Measurements from ENCODE around the gene JARID2.

Gene JARID2

GRCh38 chr6:15264412-15264811 lies 18.5 kb downstream of the JARID2 start:
- DNase-seq (ENCODE audit: low read depth in 2 of 3, low spot score in 2 of 3): no peak

GRCh38 chr6:15264902-15265761 lies 19.3 kb downstream of the JARID2 start:
- DNase-seq (ENCODE audit: low read depth in 2 of 3, low spot score in 2 of 3): no peak

DNA sequence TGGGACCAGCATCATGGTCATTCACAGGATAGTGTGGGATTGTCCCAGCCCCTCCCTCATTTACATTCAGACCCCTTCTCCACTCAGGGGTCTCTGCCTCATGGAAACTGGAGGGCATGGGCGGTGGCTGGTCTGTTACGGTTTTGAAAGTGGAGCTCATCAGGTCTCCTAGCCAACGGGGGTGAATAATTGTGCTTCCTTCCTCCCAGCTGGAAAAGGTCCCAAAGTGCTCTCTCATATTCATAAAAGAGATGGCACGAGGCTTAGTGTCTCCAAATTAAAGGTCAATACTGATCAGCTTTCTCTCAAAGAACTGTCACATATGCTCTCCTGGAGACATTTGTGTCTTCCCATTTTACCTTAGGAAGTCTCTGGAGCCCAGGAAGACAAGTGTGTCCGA lies 19.9 kb downstream of the JARID2 start:
- no peak for DNase-seq (ENCODE audit: low read depth in 2 of 3, low spot score in 2 of 3)

- no peak for DNase-seq (ENCODE audit: low read depth in 2 of 3, low spot score in 2 of 3)
Measured at GRCh38 chr6:15266423-15266996, 20.6 kb downstream of the JARID2 start.

- DNase-seq (ENCODE audit: low read depth in 2 of 3, low spot score in 2 of 3): no peak
Measured at GRCh38 chr6:15267221-15267620, 21.4 kb downstream of the JARID2 start.

DNA sequence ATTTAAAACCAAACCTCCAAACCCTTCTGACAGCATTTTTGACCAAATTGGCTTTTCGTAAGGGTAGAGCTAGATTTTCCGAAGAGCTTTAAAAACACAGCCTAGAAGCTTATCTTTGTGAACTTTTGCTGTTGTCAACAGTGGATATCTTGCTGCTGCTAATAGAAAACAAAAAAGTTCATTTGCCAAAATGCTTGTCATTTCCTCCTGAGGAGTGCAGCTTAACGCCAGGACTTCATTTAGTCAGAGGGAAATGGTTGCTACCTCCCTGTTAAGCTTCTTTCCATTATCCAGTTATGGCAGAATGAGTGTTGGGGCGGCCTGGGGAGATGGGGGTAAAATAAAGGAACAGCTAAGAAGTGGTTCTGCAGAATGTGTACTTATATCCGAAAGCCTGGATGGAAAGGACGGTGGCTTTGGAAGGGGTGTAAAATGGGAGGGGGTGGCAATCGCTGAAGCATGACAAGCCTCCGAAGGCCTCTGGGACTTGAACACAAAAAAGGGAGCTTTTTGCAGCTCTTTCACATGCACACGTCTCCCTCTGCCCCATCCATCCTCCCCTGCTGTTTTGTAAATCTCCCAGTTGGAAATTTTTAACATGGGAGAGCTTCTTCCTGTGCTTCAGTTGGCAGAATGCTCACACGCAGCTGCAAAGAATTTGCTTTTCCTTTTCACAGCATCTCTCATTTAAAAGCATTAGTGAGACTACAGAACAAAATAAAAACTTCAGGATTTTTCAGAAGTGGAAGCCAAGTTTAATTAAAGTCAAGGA lies 22.5 kb downstream of the JARID2 start:
- no peak for DNase-seq (ENCODE audit: low read depth in 2 of 3, low spot score in 2 of 3)

DNA sequence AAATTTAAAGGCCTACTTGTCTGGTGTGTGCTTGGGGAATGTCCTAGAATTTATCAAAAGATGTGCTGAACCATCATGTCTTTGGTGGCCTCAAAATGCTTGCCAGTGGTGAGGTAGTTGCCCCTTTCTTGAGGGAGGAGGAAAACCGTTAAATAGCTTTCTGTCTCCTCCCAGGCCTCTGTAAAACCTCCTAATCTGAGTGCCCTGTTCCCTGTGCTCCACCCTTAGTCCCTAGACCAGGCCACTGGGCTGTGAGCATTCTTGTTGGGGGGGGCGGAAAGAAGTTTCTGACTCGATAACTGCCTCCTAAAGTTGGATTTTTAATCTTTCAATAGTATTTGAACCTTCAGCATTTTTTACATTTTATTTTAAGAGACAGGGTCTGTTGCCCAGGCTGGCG lies 23.1 kb downstream of the JARID2 start:
- no peak for DNase-seq (ENCODE audit: low read depth in 2 of 3, low spot score in 2 of 3)

DNA sequence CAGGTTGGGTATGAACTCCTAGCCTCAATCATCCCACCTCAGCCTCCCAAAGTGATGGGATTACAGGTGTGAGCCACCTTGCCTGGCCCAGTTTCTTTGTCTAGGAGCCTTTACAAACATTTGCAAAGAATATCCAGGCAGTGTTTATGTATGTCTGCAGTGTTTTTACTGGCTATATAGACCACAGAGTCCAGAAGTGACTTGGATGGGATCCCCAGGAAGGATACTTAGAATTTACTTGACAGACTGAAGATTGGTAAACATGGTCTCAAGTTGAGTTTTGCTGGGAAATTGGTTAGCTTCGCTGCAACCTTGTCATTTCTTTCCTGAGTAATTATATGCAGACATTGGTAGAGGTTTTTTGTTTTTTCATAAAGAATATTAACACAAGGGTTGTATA lies 23.8 kb downstream of the JARID2 start:
- no peak for DNase-seq (ENCODE audit: low read depth in 2 of 3, low spot score in 2 of 3)

- no peak for DNase-seq (ENCODE audit: low read depth in 2 of 3, low spot score in 2 of 3)
Measured at GRCh38 chr6:15270402-15270801, 24.5 kb downstream of the JARID2 start.

DNA sequence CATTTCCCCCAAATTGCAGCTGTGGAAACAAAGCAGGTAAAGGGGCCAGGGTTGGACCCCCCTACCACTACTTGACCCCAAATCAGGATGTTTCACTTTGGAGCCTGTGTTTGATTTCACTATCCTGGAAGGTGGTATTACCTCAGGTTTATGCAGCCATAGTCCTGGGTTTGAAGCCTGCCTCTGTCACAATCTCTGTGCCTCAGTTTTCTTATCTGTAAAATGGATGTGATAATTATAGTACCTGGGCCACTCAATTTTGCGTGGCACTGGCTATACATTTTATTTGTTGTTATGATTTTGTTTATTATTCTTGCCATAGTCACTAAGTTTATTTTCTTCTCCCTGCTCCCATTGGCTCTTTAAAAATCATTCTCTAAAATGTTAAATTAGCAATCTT lies 26.7 kb downstream of the JARID2 start:
- DNase-seq (ENCODE audit: low read depth in 2 of 3, low spot score in 2 of 3): no peak

DNA sequence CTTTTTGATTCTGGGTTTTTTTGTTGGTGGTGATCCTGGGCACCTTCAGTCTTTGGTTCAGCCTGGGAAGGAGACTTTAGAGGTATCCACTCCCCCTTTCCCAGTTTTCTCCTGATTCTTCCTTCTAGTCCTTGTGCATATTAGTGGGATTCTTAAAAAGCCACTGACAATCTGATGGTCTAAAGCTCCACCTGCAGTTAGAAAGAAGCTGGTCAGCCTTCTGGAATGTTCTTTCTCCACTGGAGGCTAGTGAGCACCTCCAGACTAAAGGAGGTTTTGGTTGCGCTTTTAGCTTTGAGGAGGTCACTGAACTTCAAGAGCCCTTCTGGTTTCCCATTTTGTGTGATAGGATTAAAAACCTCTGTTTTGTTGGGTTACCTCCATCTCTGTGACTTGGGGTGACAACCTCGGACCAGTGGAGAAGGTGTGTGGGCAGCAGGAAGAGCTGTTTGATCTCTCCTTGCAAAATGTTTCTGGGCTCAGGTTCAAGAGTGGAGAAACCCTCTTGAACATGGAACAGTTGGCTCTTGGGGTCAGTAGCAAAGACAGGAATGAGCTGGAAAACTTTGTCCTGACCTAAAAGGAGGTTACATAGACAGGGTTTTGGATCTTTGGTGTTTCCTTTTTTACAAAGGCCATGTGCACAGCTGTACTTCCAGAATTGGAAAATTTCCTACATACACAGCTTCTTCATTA lies 29.0 kb downstream of the JARID2 start:
- no peak for DNase-seq (ENCODE audit: low read depth in 2 of 3, low spot score in 2 of 3)

GRCh38 chr6:15276036-15276985 lies 30.4 kb downstream of the JARID2 start:
- DNase-seq (ENCODE audit: low read depth in 2 of 3, low spot score in 2 of 3): no peak

GRCh38 chr6:15279047-15279661 lies 33.3 kb downstream of the JARID2 start:
- no peak for DNase-seq (ENCODE audit: low read depth in 2 of 3, low spot score in 2 of 3)

GRCh38 chr6:15280028-15280427 lies 34.2 kb downstream of the JARID2 start:
- DNase-seq (ENCODE audit: low read depth in 2 of 3, low spot score in 2 of 3): no peak

DNA sequence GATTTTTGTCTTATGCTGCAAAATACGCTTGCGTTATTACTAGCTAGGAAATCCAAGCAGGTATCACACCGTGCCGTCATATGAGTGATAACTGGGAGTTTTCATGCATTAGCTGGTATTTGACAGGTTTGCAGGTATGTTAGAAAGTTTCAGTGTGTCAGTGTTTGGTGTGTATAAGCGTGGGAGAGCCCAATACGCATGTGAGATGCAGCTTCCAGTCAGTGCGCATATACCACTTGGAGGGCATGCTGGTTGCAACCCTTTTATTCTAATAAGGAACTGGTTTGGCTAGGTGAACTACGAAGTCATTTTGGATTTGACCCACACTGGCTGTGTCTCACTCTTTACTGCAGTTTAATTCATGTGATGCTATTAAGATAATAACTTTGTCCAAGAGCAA lies 35.1 kb downstream of the JARID2 start:
- DNase-seq (ENCODE audit: low read depth in 2 of 3, low spot score in 2 of 3): no peak

DNA sequence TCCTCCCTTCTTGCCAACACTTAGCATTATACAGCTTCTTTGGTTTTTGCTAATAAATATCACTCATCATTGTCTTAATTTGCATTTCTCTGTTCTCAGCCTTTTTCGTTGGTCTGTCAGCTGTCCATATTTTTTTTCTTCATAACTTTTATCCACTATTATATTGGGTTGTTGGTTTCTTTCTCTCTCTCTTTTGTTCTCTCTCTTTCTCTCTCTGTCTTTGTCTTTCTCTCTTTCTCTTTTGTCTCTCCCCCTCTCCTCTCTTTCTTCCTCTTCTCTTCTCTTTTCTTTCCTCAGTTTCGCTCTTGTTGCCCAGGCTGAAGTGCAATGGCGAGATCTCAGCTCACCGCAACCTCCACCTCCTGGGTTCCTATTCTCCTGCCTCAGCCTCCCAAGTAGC lies 36.5 kb downstream of the JARID2 start:
- no peak for DNase-seq (ENCODE audit: low read depth in 2 of 3, low spot score in 2 of 3)

DNA sequence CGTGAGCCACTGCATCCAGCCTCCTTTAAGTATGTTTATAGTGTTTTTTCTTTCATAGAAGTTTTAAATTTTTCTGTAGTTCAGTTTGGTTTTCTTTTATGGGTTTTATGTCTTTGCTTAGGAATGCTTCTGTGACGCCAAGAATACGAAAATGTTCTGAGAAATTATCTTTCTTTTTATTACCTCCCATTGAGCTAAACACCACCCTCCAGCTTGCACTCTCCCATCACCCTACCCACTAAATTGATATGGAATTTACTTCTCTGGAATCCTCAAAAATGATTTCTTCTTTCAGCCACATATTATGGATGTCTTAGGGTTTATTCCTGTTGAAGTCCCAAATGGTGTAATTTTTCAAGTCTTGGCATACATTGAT lies 38.1 kb downstream of the JARID2 start:
- DNase-seq (ENCODE audit: low read depth in 2 of 3, low spot score in 2 of 3): no peak

DNA sequence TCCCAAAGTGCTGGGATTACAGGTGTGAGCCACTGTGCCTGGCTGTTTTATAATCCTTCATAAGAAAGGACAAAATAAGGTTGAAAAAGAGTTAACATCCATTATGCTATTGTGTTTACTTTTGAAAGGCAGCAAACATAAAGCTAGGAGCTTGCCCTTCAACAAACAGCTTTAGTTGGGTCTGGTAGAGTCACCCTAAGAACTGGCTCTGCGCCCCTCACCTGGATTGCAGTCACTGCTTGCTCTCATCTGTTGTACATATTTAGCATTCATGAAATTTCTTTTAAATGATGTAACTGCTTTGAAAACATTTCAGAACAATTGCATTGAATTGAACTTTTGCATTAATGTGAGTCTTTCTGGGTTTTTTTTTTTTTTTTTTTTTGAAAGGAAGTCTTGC lies 38.9 kb downstream of the JARID2 start:
- DNase-seq (ENCODE audit: low read depth in 2 of 3, low spot score in 2 of 3): no peak

DNA sequence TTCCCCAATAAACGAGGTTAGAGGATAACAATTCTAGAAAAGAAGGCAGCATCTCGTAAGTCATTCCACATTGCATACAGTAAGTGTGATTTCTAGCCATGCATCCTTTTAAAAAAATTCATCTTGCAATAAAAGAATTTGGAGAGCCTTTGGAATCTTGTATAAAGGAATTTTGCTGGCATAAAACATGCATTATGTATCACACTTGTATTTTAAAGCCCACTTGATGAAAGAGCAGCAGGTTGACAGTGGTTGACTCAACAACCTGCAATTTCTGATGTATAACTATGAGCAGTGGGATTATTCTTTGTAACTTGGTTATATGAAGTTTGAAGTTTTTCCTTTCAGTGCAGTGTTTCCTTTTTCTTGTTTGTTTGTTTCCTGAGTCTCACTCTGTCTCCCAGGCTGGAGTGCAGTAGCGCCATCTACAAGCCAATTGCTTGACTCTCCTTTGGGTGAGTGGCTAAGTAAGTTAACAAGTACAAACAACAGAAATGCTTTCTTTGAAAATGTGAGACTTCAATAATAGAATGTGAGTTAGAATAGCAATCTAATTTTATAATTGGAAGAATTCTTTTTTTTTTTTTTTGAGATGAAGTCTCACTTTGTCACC lies 39.9 kb downstream of the JARID2 start:
- no peak for DNase-seq (ENCODE audit: low read depth in 2 of 3, low spot score in 2 of 3)
